HG02981 (cell line): Measurements from ENCODE around the gene MMP3.

ENCODE experiments used
- ATAC-seq: cut with Tn5 transposase; IDR thresholded peaks from one replicate; pipeline ENCODE4 v1.9.1; 2021; ENCODE audit warnings: mild to moderate bottlenecking, moderate library complexity; ENCODE audit not compliant: unreplicated experiment

The MMP3 gene

DNA sequence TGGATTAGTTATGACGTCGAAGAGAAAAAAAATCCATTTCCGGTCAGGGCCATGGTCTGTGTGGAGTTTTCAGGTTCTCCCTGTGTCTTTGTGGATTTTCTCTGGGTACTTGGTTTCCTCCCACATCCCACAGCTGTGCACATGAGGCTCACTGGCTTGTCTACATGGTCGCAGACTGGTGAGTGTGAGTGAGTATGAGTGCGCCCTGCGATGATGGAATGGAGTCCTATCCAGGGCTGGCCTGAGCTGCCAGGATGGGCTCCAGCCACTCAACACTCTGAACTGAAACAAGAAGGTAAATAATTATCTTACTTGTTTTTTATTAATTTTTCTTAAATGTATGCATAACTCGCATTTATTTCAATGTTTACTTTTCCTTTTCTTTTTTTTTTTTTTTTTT, 10.8 kb downstream of the MMP3 start:
- no peak for ATAC-seq

DNA sequence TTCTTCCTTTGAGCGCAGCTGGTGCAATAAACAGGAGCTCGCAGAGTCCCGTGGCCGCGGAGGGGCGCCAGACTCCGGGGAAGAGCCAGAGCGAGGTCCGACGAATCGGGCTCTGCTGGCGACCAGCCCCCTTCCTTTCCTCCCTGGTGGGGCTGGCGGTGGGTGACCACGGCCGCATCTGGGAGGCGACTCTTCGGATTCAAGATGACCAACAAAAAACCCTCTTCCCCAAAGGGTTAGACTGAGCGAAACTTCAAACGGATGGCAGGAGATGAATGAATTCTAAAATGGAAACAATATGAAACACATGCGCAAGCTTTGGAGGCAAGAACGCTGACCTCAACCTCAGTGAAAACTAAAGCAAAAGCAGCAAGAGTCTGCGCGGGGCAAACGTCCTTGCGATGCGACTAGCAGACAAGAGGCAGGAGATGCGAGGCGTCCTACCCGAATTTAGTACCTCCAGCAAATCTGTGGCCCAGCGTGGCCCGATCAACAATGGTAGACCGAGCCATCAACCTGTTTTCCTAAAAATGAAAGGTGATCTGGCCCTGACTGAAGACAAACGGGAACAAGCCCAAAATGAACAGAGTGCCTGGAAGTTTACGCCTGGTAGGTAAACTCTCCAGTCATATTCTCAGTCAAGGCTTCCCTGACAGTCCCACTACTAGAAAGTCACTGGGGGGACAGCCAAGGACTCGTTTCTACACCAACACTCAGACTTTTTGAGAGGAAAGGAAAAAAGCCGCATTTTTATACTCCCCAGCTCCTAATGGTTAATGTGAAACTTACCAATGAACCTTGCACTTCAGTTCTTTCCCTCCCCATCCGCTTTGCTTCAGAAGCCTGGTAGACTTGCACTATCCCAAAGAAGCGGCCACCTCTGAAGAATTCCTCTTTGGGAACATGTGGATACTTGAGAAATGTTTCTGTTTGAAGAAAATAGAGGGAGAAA, 11.6 kb downstream of the MMP3 start:
- ATAC-seq, result no peak

DNA sequence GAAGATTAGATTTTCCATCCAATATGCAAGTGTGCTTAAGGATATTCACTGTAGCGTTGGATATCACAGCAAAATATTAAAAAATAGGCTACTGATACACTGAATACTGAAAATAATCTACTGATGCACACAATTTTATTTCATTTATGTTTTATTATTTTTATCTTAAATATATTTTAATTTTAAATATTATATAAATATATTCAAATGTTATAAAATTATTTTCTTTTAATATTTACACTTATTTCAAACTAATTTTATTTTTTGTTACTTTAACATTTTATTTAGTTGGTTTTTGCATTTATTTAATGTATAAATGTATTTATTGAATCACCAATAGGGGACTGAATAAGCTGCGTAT, 12.3 kb downstream of the MMP3 start:
- ATAC-seq, result no peak

DNA sequence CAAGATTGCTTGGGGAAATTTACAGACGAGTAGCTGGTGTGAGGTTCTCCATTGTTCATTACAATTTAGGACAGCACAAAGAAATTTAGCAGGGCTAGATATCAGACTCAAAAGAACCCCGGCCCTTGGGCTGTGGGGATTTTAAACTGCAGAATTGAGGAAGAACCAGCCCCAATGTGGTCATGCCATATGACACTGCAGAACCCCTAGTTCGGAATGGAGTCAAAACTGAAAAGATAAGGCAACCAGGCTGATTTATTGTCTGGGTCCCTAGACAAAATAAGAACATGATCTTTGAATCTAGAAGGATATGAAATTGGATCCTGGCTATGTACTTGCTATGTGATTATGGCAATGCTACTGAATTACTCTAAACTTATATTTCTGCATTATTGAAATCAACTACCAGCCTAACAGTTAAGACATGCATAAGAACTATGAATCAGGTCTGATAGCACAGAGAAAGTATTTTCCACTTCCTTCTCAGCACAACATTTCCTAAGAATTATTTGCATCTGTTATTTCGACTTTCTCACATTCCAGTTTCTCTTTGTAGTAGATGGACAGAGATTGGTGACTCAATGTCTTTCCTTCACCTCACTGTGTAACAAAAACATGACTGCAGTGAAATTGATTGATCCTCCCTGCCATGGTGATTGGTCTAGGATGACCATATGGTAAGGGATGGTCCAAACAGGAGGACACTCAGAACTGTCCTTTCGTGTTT, 13.2 kb downstream of the MMP3 start:
- no peak for ATAC-seq

DNA sequence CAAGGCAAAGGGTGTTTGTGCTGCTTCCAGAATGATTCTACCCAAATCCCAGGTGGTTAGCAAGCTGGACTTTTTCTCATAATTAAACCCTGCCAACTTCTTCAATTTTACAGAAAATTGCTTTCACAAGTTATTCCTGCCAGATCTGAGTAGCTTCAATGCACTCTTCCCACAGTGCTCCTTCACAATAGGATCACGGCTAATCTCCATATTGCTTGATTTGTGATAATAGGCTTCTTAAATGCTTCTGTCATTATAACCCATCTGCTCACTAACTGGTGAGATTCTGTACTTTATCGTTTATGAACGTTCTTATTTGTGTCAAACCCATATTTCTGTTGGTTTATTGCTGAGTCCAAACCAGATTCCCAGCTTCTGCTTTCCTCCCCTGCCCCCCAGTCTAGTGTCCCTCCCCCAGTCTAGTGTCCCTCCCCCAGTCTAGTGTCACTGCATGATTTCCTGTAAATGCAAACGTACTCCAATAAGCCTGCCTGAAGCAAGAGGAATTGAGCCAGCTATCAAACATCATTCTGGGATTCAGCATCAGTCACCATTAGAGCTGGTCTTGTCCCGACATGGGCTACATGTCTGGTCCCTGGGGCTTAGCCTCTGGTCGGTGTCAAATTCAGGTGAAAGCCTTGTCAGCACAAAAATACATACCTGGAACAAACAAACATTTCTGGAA, 14.0 kb downstream of the MMP3 start:
- no peak for ATAC-seq

DNA sequence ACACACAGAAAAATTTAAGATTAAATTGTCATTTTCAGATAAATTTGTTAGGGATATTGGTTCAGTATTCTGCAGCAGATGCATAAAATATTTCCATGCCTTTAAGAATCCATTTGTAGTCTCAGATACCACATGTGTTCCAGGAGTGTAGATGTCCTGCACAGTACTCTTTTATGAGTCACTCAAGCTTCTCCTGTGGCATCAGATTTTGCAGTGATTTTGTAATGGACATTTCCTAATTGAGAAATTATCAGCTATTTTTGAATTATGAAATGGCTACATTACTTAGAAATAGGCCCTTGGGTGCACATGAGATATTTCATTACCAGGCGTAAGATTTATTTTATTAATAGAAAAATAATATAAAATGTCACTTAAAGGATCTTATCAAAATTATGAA, 18.9 kb downstream of the MMP3 start:
- no peak for ATAC-seq

DNA sequence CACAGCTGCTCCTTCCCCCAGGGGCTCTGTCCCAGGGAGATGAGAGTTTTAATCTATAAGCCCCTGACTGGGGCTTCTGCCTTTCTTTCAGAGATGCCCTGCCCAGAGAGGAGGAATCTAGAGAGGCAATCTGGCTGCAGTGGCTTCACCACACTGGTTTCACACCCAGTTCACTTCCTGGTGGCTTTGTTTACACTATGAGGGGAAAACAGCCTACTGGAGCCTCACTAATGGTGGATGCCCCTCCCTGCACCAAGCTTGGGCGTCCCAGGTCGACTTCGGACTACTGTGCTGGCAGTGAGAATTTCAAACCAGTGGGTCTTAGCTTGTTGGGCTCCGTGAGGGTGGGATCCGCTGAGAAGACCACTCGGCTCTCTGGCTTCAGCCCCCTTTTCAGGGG, 23.9 kb downstream of the MMP3 start:
- no peak for ATAC-seq

DNA sequence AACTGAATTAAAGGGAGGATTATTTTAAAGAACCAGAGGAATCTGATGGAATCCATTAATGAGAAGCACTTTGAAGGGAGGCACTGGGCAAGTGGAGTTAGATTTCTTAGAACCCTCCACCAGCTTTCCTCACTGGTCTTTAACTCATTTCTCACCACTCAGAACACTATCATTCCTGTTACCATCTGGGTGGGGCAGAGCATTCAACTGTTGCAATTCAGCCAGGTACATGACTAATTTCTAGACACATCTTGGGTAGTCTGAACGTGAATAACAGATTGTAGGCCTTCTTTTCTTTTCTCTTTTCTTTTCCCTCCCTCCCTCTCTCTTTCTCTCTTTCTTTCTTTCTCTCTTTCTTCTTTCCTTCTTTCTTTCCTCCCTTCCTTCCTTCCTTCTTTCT, 29.9 kb downstream of the MMP3 start:
- ATAC-seq, result no peak

DNA sequence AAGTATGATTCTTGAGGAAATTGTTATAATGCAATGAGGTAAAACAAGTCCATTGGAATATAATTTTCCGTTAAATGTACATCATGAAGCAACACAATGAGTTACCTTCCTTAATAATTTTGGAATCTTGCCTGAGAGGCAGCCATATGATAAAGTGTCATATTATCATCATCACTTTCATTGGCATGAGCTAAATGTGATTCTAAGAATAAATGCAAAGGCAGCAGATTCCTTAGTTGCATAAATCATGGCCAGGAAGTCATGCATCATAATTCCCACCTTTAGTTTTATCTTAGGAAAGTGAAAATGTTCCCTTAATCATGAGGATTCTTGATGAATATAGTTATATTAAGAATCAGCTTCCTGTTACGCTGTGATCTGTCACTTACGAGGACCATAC, 31.2 kb downstream of the MMP3 start:
- ATAC-seq, result no peak

DNA sequence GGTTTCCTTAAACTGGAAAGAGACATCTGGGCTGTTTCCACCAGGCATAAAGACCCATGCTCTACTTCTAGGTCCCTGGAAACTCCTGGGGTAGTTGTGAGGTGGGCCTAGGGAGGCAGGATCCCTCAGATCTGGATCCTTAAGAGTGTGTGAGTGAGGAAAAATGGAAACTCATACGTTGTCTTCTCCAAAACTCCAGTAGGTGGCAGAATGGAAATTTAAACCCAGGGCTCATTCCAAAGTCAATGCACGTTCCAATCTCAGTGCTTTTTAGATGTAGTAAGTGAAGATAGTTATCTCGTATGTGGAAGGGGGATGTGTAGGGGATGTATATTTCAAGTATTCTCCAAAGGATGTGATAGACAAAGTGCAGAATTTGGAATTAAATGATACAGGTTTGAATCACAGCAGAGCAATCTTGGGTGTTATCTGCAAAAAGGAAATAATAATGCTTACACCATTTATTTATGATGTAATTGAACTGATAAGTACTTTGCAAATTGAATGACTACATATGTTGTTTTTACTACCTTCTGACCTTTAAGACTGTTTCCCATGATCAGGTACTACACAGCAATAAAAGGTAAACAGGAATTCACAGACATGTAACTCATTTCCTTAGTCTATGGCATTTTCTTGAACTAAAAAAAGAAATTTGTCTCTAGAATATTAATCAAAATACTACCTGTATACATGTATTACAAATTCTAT, 32.3 kb downstream of the MMP3 start:
- ATAC-seq, result no peak

DNA sequence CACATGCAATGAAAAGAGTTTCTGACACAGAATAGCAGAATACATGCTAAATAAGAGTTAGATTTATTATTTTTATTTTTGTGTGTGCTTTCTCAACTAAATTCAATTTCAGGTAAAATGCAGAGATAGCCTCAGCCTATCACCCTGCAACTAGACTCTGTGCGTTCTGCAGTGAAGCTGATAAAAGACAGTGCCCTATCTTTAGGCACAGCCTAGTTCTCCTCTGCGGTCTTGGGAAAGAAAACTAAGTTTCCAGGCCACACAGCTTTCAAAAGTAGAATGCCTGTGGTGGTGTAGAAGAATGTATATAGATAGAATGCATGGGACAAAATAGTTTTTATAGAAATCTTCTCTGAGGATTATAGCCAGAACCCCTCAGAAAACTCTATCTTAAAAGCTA, 33.4 kb downstream of the MMP3 start:
- no peak for ATAC-seq

DNA sequence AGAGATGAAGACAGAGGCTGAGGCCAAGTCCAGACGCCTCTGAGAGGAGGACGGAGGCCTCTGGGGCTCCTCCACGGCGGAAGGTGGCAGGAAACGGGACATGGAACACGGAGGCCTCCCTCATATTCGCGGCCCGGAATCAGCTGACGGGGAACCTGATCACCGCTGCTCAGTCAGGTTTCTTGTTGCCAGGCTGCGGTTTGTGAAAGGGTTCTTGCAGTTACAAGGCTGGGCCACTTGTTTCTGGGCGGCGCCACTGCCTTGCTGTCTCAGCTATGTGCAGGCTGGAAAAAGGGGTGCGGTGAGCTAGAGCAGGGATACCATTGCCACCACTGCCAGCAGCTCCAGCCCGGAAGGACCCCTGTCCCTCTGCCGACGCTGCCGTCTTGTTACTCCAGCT, 35.5 kb downstream of the MMP3 start:
- ATAC-seq, result peak; percentile 56

DNA sequence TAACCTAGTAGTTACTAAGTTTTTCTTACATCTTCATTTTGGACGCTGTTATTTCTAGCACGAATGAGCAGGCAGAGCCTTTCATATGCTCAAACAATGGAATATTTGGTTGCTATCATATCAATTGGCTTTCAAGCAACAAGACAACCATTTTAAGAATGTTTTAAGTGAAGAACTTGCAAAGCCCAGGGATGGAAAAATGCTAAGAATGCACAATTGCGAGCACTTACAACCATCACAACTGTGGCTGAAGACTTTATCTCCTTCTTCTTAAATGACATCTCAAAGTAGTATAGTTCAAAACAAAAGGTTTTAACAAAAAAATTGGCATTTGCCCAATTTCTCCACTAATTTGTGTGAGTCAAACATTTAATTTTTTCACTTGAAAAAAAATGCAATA, 37.1 kb downstream of the MMP3 start:
- no peak for ATAC-seq

DNA sequence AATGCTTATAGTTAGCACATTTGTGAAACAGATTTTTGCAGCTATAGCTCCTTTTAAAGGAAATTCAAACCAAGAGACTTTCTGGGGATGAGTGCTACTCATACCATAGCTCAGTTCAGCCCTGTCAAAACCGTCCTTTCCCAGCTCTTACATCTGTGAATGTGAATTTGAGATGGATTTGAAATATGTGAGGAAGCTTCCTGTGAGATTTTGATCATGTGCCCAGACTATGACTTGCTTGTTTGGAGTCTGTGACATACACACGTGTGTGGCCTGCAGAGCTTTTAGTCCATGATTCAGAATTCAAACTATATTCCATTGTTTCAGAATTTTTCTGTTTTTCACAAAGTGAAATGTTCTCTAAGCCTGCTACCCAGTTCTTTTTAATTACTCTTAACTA, 41.1 kb downstream of the MMP3 start:
- ATAC-seq, result no peak

DNA sequence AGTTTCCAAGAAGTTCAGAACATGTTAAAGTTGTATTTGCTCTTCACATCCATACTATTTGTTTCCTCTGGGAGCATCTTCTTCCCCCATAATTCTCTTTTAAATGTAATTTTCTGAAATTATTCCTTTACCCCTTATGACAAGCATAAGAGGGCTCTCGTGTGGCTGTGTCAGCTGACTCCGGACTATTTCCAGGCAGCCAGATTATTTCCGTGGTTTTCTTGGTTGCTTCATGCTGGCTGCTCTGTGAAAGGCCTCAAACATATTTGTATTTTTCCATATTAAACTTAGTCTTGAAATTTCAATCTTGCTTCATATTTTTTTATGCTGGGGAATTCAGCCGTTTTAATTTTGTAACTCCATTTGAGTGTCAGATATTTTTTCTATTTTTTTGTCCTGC, 42.6 kb downstream of the MMP3 start:
- no peak for ATAC-seq

DNA sequence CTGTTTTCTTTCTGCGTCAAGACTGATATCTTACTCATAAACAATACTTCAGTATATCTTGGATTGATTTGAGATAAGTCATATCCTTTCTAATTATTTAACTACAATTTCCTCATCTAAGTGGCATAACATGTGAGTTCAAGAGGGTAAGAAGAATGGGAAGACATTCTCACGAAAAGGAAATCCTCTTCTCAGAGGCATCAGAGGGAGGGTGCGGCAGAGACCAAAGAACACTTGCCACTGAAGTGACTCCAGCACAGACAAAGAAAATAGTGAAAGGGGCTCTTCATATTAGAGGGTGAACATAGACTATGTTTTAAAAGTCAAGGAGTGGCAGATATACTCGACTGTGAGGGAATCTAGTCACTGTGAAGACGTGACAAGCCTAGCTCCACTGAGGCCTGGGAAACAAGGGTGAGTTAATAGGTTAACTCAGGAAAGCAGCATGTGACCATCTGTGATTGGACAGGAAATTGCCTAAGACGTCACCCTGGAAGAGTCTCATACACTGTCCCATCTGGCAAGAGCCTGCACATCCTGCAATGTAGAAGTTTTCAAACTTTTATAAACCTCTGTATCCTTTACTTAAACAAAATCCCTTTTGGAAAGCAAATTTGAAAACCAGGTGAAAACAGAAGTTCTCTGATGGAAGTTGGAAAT, 43.6 kb downstream of the MMP3 start:
- no peak for ATAC-seq

DNA sequence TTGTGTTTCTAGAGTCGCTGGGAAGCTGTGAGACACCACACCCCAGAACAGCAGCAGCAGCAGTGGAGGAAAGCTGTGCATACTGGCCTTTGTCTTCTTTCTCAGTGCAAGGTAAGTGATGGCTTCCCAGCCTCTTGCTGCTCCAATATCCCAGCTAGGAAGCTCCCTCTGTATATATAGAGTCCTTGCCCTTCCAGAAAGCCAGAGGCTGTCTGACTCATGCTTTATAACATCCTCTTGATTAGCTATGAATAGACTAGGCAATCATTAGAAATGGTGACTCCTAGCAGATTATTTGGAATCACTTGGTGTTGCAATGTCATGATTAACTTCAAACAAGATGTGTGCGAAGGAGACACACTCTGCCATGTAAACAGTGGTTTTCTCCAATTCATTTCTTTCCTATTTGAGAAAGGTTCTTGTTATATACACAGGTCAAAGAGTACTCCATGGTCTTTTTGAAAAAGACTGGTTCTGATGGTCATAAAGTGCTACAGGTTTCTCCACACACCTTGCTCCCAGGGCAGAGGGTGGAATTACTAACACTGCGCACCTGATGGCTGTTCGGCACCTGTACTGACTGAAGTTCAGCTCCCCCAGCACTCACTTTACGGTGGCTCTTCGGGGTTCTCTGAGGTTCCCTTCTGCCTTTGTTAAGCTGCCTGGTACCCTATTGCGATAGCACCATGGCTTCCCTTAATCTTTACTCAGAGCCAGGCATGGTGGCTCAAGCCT, 45.2 kb downstream of the MMP3 start, which contains the start of gene MMP1:
Gene MMP1 (minus strand): TSS at position 149 of the 735 bp plus-strand sequence. CDS start 68 bp downstream, at position 81.
- ATAC-seq, result no peak

DNA sequence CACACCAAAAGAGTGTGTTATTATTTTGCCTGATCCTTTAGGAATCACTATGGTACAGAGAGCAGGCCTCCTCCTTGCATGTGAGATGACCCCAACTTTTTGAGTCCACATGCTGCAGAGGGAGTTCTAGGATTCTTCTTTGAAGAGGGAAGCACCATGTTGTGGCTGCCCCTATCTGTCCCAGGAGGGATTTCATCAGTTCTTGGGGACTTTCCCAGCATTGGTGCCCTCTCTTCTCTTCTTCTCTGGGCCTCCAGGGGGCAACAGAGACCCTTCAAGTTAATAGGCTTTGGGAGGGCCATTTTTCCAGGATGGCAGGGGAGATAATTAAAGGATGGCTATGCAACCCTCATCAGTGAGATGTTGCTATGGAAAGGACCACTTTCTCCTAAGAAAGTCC, 49.0 kb downstream of the MMP3 start:
- peak; percentile 99 for ATAC-seq

DNA sequence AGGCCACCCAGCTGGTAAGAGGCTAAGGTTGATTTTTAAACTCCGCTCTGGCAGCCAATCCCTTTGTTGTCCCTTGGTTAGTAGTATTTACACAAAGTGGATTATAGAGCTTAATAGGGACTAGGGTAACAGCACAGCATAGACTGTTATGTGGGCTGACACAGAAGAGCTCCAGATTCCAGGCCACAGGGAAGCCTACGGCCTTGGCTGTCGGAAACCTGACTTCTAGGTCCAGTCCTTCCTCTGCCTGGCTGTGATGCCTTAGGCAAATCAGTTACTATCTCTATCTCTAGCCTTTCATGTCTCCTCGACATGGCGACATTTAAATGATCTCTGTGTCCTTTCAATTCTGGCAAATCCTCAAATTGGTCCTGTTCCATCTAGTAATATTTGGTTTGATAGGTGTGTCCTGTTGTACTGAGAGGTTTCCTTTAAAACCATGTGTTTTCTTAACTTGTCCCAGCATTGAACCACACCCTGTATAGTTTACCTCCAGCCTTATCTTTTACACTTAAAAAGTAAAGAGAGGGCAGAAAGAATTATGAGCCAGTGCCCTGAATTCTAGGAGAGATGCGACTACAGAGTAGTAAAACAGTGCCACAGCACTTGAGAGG, 49.6 kb downstream of the MMP3 start:
- no peak for ATAC-seq
